Measurements from ENCODE around the gene CEP63. TPM values are rescaled to one million over a fixed set of nuclear protein-coding genes. Genes with fewer than 3 reads are reported as not detected.

CEP63 gene
- total and polyA plus RNA-seq, 2 experiments from 2014 or later: 15.1 to 53.9 TPM

DNA sequence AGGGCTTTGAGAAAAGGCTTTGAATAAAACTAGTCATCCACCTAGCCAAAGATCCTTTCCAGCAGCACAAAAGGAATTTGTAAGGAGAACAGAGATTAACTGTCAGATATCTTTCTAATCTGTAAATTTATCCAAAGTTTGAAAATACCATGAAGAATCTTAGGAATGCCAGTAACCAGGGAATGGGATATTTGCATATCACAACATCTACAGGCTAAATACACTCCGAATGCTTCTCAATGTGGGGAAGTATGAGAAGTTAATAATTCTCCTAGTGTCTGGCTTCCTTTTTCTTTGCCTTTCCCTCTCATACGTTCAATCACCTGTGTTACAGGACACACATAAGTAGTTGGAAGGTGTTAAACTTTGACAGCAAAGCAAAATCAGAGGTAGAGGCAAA lies 7.9 kb upstream of the CEP63 start:
- Histone ChIP-seq H4K20me1 (replicated peaks; ENCODE audit: insufficient read depth) (no peaks in the 10 kb centered on the region), H3K36me3 (ENCODE audit: insufficient read depth) (peaks cover 37% of the 10 kb centered on the region), H2AFZ (no peak overlapping the region), H3F3A (replicated peaks; ENCODE audit: low read depth) (no peaks in the 10 kb centered on the region), H3K4me2 (no peak overlapping the region), H3K27me3 (ENCODE audit: insufficient read depth) (no peaks in the 10 kb centered on the region), H3K9me2 (ENCODE audit: insufficient read depth) (no peaks in the 10 kb centered on the region), H3K79me2 (replicated peaks; ENCODE audit: insufficient read depth) (no peaks in the 10 kb centered on the region), H3K27ac (ENCODE audit: low read depth) (no peak overlapping the region), H3K4me3 (no peak overlapping the region), H3K4me1 (ENCODE audit: insufficient read depth) (no peaks in the 10 kb centered on the region)
- Mint-ChIP-seq H3K27me3 (ENCODE audit: insufficient read depth, low read depth, poor library complexity) (no peaks in the 10 kb centered on the region), H3K4me1 (no peaks in the 10 kb centered on the region), H3K4me3 (no peak overlapping the region), H3K27ac (no peak overlapping the region), H3K36me3 (ENCODE audit: low read depth) (peaks cover 61% of the 10 kb centered on the region), H3K9me3 (no peaks in the 10 kb centered on the region)
- TF ChIP-seq, protein P1, sequence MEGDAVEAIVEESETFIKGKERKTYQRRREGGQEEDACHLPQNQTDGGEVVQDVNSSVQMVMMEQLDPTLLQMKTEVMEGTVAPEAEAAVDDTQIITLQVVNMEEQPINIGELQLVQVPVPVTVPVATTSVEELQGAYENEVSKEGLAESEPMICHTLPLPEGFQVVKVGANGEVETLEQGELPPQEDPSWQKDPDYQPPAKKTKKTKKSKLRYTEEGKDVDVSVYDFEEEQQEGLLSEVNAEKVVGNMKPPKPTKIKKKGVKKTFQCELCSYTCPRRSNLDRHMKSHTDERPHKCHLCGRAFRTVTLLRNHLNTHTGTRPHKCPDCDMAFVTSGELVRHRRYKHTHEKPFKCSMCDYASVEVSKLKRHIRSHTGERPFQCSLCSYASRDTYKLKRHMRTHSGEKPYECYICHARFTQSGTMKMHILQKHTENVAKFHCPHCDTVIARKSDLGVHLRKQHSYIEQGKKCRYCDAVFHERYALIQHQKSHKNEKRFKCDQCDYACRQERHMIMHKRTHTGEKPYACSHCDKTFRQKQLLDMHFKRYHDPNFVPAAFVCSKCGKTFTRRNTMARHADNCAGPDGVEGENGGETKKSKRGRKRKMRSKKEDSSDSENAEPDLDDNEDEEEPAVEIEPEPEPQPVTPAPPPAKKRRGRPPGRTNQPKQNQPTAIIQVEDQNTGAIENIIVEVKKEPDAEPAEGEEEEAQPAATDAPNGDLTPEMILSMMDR (conservative IDR thresholded peaks at IDR 0.05; ENCODE audit: low read depth in 2 of 2): no peak
- TF ChIP-seq STAT1 (IDR thresholded peaks at IDR 0.05; ENCODE audit: unreplicated experiment) (no peak), POLR2AphosphoS5 (IDR thresholded peaks at IDR 0.05; ENCODE audit: low read depth) (no peak), EZH2phosphoT487 (IDR thresholded peaks at IDR 0.05; ENCODE audit: unreplicated experiment) (no peak), ZNF331 (CRISPR knock-in tag; IDR thresholded peaks at IDR 0.05; ENCODE audit: low read depth) (no peak), ZNF114 (CRISPR knock-in tag; IDR thresholded peaks at IDR 0.05) (no peak), EZH2 (IDR thresholded peaks at IDR 0.05; ENCODE audit: low read depth, unreplicated experiment) (no peak), NANOG (IDR thresholded peaks at IDR 0.05; ENCODE audit: borderline replicate concordance) (no peak), JUNB (IDR thresholded peaks at IDR 0.05; ENCODE audit: unreplicated experiment) (no peak), CREB1 (CRISPR knock-in tag; IDR thresholded peaks at IDR 0.05; ENCODE audit: low read depth) (no peak)
- TF ChIP-seq, protein P2, sequence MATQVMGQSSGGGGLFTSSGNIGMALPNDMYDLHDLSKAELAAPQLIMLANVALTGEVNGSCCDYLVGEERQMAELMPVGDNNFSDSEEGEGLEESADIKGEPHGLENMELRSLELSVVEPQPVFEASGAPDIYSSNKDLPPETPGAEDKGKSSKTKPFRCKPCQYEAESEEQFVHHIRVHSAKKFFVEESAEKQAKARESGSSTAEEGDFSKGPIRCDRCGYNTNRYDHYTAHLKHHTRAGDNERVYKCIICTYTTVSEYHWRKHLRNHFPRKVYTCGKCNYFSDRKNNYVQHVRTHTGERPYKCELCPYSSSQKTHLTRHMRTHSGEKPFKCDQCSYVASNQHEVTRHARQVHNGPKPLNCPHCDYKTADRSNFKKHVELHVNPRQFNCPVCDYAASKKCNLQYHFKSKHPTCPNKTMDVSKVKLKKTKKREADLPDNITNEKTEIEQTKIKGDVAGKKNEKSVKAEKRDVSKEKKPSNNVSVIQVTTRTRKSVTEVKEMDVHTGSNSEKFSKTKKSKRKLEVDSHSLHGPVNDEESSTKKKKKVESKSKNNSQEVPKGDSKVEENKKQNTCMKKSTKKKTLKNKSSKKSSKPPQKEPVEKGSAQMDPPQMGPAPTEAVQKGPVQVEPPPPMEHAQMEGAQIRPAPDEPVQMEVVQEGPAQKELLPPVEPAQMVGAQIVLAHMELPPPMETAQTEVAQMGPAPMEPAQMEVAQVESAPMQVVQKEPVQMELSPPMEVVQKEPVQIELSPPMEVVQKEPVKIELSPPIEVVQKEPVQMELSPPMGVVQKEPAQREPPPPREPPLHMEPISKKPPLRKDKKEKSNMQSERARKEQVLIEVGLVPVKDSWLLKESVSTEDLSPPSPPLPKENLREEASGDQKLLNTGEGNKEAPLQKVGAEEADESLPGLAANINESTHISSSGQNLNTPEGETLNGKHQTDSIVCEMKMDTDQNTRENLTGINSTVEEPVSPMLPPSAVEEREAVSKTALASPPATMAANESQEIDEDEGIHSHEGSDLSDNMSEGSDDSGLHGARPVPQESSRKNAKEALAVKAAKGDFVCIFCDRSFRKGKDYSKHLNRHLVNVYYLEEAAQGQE (IDR thresholded peaks at IDR 0.05; ENCODE audit: unreplicated experiment): no peak
- TF ChIP-seq, protein P3, sequence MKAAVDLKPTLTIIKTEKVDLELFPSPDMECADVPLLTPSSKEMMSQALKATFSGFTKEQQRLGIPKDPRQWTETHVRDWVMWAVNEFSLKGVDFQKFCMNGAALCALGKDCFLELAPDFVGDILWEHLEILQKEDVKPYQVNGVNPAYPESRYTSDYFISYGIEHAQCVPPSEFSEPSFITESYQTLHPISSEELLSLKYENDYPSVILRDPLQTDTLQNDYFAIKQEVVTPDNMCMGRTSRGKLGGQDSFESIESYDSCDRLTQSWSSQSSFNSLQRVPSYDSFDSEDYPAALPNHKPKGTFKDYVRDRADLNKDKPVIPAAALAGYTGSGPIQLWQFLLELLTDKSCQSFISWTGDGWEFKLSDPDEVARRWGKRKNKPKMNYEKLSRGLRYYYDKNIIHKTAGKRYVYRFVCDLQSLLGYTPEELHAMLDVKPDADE (IDR thresholded peaks at IDR 0.05): no peak
- TF ChIP-seq, protein P4, sequence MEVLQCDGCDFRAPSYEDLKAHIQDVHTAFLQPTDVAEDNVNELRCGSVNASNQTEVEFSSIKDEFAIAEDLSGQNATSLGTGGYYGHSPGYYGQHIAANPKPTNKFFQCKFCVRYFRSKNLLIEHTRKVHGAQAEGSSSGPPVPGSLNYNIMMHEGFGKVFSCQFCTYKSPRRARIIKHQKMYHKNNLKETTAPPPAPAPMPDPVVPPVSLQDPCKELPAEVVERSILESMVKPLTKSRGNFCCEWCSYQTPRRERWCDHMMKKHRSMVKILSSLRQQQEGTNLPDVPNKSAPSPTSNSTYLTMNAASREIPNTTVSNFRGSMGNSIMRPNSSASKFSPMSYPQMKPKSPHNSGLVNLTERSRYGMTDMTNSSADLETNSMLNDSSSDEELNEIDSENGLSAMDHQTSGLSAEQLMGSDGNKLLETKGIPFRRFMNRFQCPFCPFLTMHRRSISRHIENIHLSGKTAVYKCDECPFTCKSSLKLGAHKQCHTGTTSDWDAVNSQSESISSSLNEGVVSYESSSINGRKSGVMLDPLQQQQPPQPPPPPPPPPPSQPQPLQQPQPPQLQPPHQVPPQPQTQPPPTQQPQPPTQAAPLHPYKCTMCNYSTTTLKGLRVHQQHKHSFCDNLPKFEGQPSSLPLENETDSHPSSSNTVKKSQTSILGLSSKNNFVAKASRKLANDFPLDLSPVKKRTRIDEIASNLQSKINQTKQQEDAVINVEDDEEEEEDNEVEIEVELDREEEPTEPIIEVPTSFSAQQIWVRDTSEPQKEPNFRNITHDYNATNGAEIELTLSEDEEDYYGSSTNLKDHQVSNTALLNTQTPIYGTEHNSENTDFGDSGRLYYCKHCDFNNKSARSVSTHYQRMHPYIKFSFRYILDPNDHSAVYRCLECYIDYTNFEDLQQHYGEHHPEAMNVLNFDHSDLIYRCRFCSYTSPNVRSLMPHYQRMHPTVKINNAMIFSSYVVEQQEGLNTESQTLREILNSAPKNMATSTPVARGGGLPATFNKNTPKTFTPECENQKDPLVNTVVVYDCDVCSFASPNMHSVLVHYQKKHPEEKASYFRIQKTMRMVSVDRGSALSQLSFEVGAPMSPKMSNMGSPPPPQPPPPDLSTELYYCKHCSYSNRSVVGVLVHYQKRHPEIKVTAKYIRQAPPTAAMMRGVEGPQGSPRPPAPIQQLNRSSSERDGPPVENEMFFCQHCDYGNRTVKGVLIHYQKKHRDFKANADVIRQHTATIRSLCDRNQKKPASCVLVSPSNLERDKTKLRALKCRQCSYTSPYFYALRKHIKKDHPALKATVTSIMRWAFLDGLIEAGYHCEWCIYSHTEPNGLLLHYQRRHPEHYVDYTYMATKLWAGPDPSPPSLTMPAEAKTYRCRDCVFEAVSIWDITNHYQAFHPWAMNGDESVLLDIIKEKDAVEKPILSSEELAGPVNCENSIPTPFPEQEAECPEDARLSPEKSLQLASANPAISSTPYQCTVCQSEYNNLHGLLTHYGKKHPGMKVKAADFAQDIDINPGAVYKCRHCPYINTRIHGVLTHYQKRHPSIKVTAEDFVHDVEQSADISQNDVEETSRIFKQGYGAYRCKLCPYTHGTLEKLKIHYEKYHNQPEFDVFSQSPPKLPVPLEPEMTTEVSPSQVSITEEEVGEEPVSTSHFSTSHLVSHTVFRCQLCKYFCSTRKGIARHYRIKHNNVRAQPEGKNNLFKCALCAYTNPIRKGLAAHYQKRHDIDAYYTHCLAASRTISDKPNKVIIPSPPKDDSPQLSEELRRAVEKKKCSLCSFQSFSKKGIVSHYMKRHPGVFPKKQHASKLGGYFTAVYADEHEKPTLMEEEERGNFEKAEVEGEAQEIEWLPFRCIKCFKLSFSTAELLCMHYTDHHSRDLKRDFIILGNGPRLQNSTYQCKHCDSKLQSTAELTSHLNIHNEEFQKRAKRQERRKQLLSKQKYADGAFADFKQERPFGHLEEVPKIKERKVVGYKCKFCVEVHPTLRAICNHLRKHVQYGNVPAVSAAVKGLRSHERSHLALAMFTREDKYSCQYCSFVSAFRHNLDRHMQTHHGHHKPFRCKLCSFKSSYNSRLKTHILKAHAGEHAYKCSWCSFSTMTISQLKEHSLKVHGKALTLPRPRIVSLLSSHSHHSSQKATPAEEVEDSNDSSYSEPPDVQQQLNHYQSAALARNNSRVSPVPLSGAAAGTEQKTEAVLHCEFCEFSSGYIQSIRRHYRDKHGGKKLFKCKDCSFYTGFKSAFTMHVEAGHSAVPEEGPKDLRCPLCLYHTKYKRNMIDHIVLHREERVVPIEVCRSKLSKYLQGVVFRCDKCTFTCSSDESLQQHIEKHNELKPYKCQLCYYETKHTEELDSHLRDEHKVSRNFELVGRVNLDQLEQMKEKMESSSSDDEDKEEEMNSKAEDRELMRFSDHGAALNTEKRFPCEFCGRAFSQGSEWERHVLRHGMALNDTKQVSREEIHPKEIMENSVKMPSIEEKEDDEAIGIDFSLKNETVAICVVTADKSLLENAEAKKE (CRISPR knock-in tag; IDR thresholded peaks at IDR 0.05): no peak
- ATAC-seq: no peak
- no peak for DNase-seq (ENCODE audit: low spot score)
